ENCODE data around the gene GBX2. TPM values are rescaled to one million over a fixed set of nuclear protein-coding genes. Genes with fewer than 3 reads are reported as not detected.

Gene GBX2
- total RNA-seq, 4 donors from 2014 or later: not detected

- DNase-seq (no peak), ATAC-seq (no peak)
- peaks cover 32 to 55% (median 46%) of the 10 kb centered on the region in 3 donors for H3K27me3 ChIP-seq
- TF ChIP-seq CTCF (IDR thresholded peaks at IDR 0.05 in 4 of 5, conservative IDR thresholded peaks at IDR 0.05 in 1 of 5) (no peak), POLR2A (IDR thresholded peaks at IDR 0.05) (no peak)
- H3K36me3 ChIP-seq: no peaks in the 10 kb centered on the region
- peaks cover 3 to 4% of the 10 kb centered on the region in 2 donors for H3K4me1 ChIP-seq
- H3K27ac ChIP-seq: no peak overlapping the region
- intact Hi-C loops (cut with DNase I; ENCODE audit: low total_unique reads) (no loop called here), in situ Hi-C loops (cut with MboI; ENCODE audit: low sequenced_read_pairs in 4 of 4) (no loop called here)
- no peak overlapping the region for H3K4me3 ChIP-seq
- H3K9me3 ChIP-seq: no peaks in the 10 kb centered on the region
Observed at GRCh38 chr2:236158969-236159777, 9.0 kb downstream of the GBX2 start.

GRCh38 chr2:236157815-236158498 lies 10.2 kb downstream of the GBX2 start:
- DNase-seq (no peak), ATAC-seq (no peak)
- TF ChIP-seq CTCF (IDR thresholded peaks at IDR 0.05 in 4 of 5, conservative IDR thresholded peaks at IDR 0.05 in 1 of 5) (no peak), POLR2A (IDR thresholded peaks at IDR 0.05) (no peak)
- in situ Hi-C loops (cut with MboI; ENCODE audit: low sequenced_read_pairs in 4 of 4) (no loop called here), intact Hi-C loops (cut with DNase I; ENCODE audit: low total_unique reads) (no loop called here)
- Histone ChIP-seq H3K9me3 (no peaks in the 10 kb centered on the region), H3K27ac (no peak overlapping the region), H3K4me3 (no peak overlapping the region), H3K36me3 (no peaks in the 10 kb centered on the region), H3K4me1 (no peaks in the 10 kb centered on the region), H3K27me3 (peaks cover 20 to 43% (median 34%) of the 10 kb centered on the region in 3 donors)

GRCh38 chr2:236157366-236157765 lies 10.8 kb downstream of the GBX2 start:
- in situ Hi-C loops (cut with MboI; ENCODE audit: low sequenced_read_pairs in 4 of 4): no loop called here
- Histone ChIP-seq H3K27ac (no peak overlapping the region), H3K36me3 (no peaks in the 10 kb centered on the region), H3K9me3 (peaks cover 0 to 4% (median 0%) of the 10 kb centered on the region in 3 donors), H3K4me1 (no peaks in the 10 kb centered on the region), H3K27me3 (peaks cover 18 to 37% (median 28%) of the 10 kb centered on the region in 3 donors), H3K4me3 (no peak overlapping the region)
- DNase-seq: no peak
- ATAC-seq: no peak
- TF ChIP-seq POLR2A (IDR thresholded peaks at IDR 0.05) (no peak), CTCF (IDR thresholded peaks at IDR 0.05 in 4 of 5, conservative IDR thresholded peaks at IDR 0.05 in 1 of 5) (no peak)
- intact Hi-C loops (cut with DNase I; ENCODE audit: low total_unique reads): no loop called here

GRCh38 chr2:236156860-236157194 lies 11.4 kb downstream of the GBX2 start:
- Histone ChIP-seq H3K27me3 (peaks cover 12 to 32% (median 23%) of the 10 kb centered on the region in 3 donors), H3K4me1 (no peaks in the 10 kb centered on the region), H3K36me3 (no peaks in the 10 kb centered on the region), H3K27ac (no peak overlapping the region), H3K4me3 (no peak overlapping the region), H3K9me3 (peaks cover 0 to 4% (median 0%) of the 10 kb centered on the region in 3 donors)
- no peak for DNase-seq
- in situ Hi-C loops (cut with MboI; ENCODE audit: low sequenced_read_pairs in 4 of 4): no loop called here
- no peak for TF ChIP-seq CTCF (IDR thresholded peaks at IDR 0.05 in 4 of 5, conservative IDR thresholded peaks at IDR 0.05 in 1 of 5)
- TF ChIP-seq POLR2A (IDR thresholded peaks at IDR 0.05): no peak
- no peak for ATAC-seq
- intact Hi-C loops (cut with DNase I; ENCODE audit: low total_unique reads): no loop called here

All from gastrocnemius medialis (tissue), 4 donors.